Measurements from ENCODE around the gene TCF12. TPM values are rescaled to one million over a fixed set of nuclear protein-coding genes. Genes with fewer than 3 reads are reported as not detected.

TCF12 gene
- polyA plus RNA-seq, 2 donors, result 6.8 to 9.5 TPM

DNA sequence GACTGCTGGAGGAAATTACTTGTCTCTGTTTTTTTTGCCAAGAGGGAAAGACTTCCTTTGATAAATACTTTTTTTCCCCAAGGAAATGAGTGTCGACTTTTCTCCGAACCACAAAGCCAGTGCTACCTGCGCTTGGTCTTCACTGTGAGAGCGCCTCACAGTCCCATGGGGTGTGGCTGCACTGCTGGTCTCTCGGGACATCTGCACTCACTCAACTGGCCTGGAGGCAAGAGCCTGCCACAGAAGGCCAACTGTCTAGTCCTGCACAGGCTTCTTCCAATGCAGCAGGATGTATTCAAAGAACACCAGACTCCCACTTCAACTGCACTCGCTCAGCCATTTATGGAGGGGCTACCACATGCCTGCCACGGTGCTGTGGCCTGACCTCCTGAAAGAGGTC lies 417.3 kb downstream of the TCF12 start:
- WGBS, 2 donors, result 67 to 71% methylated on average over 7 of the region's 7 CpGs
- Histone ChIP-seq H3K27me3 (ENCODE audit: control insufficient read depth in 1 of 2, insufficient read depth in 2 of 2, low read length in 2 of 2) (no peaks in the 10 kb centered on the region), H3K9me3 (ENCODE audit: control insufficient read depth in 2 of 2, insufficient read depth in 1 of 2, low read depth in 1 of 2, low read length in 1 of 2) (no peaks in the 10 kb centered on the region), H3K4me3 (ENCODE audit: low read depth in 1 of 2, low read length in 2 of 2) (no peak overlapping the region), H3K4me1 (ENCODE audit: control insufficient read depth in 2 of 2, insufficient read depth in 2 of 2, low read length in 1 of 2) (peaks cover 0 to 3% of the 10 kb centered on the region in 2 donors), H3K36me3 (ENCODE audit: control insufficient read depth in 2 of 2, insufficient read depth in 2 of 2, low read length in 1 of 2) (no peaks in the 10 kb centered on the region), H3K27ac (ENCODE audit: low read depth in 2 of 2, low read length in 1 of 2) (no peak overlapping the region)

- 52 to 54% methylated on average over 15 of the region's 15 CpGs for WGBS, 2 donors
- Histone ChIP-seq H3K4me3 (ENCODE audit: low read depth in 1 of 2, low read length in 2 of 2) (no peak overlapping the region), H3K36me3 (ENCODE audit: control insufficient read depth in 2 of 2, insufficient read depth in 2 of 2, low read length in 1 of 2) (no peaks in the 10 kb centered on the region), H3K27me3 (ENCODE audit: control insufficient read depth in 1 of 2, insufficient read depth in 2 of 2, low read length in 2 of 2) (no peaks in the 10 kb centered on the region), H3K9me3 (ENCODE audit: control insufficient read depth in 2 of 2, insufficient read depth in 1 of 2, low read depth in 1 of 2, low read length in 1 of 2) (no peaks in the 10 kb centered on the region), H3K4me1 (ENCODE audit: control insufficient read depth in 2 of 2, insufficient read depth in 2 of 2, low read length in 1 of 2) (peaks cover 0 to 3% of the 10 kb centered on the region in 2 donors), H3K27ac (ENCODE audit: low read depth in 2 of 2, low read length in 1 of 2) (no peak overlapping the region)
These were observed 419.5 kb downstream of the TCF12 start for GRCh38 chr15:57337868-57338411.

DNA sequence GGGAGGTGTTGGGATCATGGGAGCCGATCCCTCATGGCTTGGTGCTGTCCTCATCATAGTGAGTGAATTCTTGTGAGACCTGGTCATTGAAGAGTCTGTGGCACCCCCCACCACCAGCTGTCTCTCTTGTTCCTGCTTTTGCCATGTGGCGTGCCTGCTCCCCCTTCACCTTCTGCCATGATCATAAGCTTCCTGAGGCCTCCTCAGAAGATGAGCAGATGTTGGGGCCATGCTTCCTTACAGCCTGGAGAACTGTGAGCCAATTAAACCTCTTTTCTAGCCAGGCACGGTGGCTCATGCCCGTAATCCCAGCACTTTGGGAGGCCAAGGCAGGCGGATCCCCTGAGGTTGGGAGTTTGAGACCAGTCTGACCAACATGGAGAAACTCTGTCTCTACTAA lies 420.9 kb downstream of the TCF12 start:
- WGBS, 2 donors, result 90 to 94% methylated on average over 5 of the region's 5 CpGs
- Histone ChIP-seq H3K4me3 (ENCODE audit: low read depth in 1 of 2, low read length in 2 of 2) (no peak overlapping the region), H3K27me3 (ENCODE audit: control insufficient read depth in 1 of 2, insufficient read depth in 2 of 2, low read length in 2 of 2) (no peaks in the 10 kb centered on the region), H3K36me3 (ENCODE audit: control insufficient read depth in 2 of 2, insufficient read depth in 2 of 2, low read length in 1 of 2) (no peaks in the 10 kb centered on the region), H3K9me3 (ENCODE audit: control insufficient read depth in 2 of 2, insufficient read depth in 1 of 2, low read depth in 1 of 2, low read length in 1 of 2) (no peaks in the 10 kb centered on the region), H3K4me1 (ENCODE audit: control insufficient read depth in 2 of 2, insufficient read depth in 2 of 2, low read length in 1 of 2) (peaks cover 0 to under 1% of the 10 kb centered on the region in 2 donors), H3K27ac (ENCODE audit: low read depth in 2 of 2, low read length in 1 of 2) (no peak overlapping the region)

Other genes with a start within 250 kb of the TCF12 start
- 10 to 100 TPM in 1 of 2 donors, 1 to 10 TPM in 1; 7.1 to 13.2 TPM for gene ZNF280D, start 185.1 kb upstream of the TCF12 start, polyA plus RNA-seq